ENCODE results near the gene BUB3.

Gene BUB3, protein sequence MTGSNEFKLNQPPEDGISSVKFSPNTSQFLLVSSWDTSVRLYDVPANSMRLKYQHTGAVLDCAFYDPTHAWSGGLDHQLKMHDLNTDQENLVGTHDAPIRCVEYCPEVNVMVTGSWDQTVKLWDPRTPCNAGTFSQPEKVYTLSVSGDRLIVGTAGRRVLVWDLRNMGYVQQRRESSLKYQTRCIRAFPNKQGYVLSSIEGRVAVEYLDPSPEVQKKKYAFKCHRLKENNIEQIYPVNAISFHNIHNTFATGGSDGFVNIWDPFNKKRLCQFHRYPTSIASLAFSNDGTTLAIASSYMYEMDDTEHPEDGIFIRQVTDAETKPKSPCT

DNA sequence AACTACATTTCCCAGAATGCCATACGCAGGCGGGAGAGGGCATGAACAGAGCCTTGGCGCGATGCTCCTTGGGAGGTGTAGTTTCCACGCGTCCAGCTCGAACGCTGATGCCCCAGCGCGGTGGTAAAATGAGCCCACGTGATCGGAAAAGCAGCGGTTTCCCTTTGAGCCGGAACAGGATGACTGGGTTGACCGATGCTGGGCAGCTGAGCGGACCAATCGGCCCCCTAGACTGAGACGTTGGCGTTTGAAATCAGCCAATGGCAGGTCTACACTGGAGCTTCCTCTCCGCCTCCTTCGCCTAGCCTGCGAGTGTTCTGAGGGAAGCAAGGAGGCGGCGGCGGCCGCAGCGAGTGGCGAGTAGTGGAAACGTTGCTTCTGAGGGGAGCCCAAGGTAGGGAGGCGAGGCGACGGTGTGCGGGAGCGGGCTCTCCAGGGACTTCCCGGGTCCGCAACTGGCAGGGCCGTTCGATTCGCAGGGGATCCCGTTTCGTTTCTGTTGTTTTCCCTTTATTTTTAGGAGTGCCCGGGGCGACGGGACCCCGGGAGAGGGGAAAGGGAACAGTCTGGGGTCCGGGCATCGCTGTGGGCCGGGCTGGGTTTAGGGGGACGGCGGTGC, at the start of gene BUB3:
Gene BUB3, plus strand, starts transcription at position 311 of the 619 bp plus-strand sequence. CDS start 516 bp downstream, outside the sequence.
- peak; percentile 96 for DNase-seq

DNA sequence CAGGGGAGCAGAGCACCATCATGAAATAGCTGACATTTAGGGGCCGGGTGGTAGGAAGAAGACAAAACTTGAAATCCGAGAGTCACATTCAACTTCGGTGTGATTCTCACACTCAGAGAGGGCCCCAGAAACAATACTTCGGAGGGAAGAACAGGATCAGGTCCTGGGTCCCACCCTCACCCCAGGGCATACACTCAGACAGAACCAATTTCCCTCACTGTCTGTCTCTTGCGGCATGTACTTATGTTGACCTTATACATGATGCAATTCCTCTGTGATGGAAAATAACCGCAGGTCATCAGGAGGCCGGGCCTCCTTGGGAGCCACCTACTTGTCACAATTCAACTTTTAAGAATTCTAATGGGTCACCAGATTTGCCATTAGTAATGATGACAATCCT, 44.7 kb upstream of the BUB3 start:
- no peak for DNase-seq

DNA sequence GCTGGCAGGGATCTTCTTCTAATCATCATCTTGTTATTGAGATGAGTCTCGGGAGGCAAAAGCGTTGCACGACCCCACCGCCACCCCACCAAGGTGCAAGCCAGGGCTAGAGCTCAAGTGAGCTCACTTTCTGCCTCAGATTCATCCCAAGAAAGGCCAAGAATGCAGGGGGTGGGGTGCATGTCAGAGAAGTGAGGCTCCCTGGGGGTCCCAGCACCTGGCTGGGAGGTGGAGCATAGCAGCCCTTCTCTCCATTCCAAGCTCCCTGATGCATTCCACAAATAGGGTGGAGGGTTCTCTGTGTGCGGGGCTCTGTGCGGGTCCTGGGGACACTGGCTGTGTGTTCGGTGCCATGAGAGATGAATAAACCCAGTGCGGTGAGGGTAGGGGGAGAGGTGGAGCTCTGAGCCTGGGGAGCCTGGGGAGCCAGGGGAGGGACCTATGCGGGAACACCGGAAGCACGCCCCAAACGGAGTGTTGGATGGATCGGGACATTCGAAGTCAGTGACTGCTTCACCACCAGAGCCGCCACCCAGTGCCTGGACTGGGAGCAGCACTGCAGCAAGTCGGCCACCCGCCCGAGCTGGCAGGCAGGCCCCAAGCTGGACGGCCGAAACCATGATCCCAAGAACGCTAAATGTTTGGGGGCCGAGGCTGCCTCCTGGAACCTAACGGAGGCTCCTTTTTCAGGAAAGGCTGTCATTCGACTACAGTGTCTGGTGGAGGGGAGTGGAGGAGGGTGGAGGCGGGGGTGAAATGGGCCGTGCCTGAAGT, 36.4 kb upstream of the BUB3 start:
- DNase-seq, result no peak

DNA sequence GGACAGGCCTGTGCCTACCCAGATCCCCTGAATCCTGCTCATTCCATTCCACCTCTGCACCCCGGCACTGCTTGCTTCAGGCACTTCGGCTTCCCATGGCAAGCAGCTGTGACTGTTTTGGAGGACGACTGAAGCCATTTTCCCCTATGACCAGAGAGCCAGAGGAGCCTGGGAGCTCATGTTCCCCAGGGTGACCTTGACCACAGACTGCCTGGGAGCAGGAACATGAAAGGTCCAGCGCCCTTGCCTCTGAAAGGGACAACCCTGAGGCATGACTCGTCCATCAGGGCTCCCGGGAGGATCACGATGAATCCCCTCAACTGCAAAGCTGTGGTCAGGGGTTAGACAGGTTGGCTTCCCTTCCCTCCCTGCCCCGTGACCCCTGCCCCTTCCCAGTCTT, 35.1 kb upstream of the BUB3 start:
- DNase-seq, result no peak

GRCh38 chr10:123126246-123126645, 28.0 kb upstream of the BUB3 start:
- DNase-seq, result no peak

DNA sequence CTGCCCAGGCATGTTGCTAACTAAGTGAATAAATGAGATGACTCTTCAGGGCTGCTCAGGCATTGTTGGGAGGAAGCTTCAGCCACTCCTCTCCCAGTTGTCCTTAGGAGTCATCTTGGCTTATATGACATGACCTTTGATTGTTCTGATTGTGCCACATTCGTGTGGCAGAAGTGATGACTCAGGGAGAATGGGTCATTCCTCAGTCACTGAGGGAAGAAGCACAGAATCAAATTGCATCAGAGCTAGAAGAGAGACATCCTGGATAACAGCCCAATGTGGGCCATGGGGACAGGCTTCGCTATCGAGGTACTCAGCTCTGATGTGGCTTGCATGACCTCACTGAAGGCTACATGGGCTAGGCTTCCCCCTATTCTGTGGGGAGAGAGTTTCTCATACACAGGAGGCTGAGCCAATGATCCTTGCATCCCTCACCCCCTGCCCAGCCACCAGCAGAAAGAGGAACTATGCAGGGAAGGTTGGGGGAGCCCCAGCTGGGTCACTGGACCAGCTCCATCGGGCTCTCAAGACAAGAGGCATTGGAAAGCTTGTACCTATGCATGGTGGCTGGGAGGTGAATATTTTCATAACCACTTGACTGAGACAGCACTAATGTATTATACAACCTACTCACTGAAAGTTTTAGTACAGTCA, 24.5 kb upstream of the BUB3 start:
- DNase-seq, result no peak

DNA sequence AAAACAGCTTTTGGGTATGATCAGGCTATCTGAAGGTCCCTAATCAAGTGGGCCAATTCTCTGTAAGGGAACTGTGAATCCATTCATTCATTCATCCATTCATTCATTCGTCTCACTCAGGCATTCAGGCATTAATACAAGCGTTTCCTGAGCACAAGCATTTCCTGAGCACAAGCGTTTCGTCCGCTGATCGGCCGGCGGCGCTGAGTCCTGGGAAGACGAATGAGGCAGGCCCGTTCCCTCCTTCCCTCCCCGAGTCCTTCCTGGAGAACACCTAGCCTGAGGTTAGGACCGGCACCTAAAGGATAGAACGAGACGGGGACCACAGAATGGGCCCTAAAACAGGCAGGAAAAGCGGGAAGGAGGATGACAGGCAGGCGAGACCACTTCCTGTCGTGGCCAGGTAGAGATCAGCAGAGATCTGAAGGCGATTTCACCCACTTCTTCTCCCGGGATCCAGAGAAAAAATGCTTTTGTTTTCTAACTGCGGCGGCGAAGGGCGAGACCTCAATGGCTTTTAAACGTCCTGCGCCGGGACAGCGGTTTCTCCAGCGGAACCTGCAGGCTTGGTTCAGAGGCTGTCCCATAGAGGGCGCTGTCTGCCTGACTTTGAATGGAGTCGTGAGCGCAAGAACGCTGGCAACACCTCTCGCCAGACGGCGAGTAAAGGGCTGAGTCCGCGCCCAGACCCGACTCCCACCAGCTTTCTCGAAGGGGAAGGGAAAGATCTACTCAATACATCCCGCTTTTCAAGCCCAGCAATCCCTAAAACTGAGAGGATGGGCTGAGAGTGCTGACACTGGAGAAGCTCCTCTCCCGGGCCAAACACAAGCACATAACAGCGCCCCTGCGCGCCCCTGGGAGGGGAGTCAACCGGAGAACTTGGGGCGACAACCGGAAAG, 21.4 kb upstream of the BUB3 start:
- DNase-seq, result peak; percentile 92

DNA sequence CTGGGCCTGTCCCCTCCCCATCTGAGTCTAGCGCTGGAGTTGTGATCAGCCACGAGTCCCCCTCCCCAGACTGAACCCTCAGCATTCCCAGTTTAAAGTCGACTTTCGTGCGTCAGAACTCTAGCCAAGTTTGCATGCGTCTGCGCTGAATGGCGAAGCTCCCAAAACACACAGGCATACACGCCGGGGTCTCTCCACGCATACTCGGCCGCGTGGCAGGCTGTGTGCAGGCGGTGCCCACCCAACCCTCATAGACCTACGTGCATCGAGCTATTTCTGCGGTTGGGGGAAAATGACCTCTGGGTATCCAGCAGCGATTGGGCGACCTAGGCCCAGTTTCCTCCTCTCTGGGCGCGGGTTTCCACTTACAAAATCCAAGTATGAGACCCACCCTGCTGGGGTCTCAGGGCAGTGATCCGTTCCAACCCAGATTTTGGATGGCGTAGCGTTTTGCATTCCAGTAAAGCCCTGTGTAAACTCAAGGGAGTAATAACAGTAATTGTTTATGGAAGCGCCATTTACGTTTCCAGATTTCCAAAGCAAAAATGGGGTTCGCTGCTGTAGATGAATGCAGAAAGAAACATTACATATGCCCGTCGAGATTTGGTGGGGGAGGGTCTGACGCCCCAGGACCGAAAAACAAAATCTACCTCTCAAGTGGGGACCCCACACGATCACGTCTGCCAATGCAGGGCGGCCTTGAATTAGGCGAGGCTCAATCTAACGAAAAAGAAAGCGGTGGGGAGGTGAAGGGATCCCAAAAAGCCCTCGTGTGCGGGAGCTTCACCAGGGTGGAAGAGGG, 20.5 kb upstream of the BUB3 start:
- no peak for DNase-seq

DNA sequence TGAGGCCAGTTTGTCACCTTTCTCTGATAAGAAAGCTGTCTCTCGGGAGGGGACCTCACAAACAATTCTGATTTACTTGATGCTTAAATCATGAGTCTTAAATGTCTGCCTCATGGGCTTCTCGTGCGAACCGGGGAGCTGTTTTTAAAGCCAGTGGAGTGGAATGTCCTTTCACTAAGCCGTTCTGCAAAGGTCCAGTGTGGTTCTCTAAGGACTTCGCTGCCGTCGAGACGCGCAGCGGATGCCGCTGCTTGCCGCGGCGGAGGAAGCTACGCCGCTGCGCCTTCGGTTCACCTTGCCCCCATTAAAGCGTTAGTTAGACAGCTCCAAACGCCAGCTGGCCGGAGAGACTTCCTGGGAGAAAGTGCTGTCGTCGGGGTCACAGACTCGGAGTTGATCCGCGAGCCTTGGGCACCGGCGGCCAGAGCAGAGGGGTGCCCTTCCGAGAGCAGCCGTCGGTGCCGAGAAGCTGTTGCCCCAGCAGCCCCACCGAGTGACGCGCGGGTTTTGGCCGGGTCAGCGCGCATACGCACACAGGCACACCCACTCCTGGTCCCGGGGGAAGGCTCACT, 19.8 kb upstream of the BUB3 start:
- peak; percentile 21 for DNase-seq

GRCh38 chr10:123134915-123135414, 19.2 kb upstream of the BUB3 start:
- DNase-seq, result no peak

- peak; percentile 62 for DNase-seq
These were observed 18.6 kb upstream of the BUB3 start, which contains the start of gene HMX3 for GRCh38 chr10:123135415-123136141. HMX3 (plus strand) TSS chr10:123135970; CDS start chr10:123136051, 81 bp downstream.

DNA sequence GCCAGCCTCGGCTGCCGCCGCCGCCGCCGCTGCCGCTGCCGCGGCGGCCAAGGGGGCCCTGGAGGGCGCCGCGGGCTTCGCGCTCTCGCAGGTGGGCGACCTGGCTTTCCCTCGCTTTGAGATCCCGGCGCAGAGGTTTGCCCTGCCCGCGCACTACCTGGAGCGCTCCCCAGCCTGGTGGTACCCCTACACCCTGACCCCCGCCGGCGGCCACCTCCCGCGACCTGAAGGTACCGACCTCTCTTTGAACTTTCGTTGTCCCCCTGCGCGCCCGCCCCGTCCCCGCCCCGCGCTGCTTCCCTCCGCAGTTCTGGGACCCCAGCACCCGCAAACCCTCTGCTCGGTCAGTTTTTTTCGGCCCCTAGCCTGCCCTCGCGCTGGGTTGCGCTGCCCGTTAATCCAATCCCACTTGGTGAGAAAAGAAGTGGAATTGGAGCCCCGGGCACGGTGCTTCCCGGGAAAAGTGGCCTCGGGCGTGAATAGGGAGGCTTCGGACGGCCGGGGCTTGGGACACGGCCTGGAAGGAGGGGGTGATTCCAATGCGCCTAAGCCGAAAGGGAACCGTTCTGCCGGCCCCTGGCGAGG, 17.9 kb upstream of the BUB3 start:
- no peak for DNase-seq

DNA sequence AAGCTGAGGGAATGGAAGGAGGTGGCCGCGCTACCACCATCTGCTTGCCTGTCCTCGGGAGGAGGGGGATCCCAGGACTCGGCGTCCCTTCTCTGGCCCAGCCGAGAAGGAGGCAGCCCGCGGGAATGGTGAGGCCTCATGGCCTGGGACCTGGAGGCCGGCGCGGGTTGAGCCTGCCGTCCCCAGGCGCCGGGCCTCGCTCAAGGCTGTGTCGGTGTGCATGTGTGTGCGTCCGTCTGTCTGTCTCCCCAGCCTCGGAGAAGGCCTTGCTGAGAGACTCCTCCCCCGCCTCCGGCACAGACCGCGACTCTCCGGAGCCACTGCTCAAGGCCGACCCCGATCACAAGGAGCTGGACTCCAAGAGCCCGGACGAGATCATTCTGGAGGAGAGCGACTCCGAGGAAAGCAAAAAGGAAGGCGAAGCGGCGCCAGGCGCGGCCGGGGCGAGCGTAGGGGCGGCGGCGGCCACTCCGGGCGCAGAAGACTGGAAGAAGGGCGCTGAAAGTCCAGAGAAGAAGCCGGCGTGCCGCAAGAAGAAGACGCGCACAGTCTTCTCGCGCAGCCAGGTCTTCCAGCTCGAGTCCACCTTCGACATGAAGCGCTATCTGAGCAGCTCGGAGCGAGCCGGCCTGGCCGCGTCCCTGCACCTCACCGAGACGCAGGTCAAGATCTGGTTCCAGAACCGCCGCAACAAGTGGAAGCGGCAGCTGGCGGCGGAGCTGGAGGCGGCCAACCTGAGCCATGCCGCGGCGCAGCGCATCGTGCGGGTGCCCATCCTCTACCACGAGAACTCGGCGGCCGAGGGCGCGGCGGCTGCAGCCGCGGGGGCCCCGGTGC, 17.2 kb upstream of the BUB3 start:
- peak; percentile 58 for DNase-seq

DNA sequence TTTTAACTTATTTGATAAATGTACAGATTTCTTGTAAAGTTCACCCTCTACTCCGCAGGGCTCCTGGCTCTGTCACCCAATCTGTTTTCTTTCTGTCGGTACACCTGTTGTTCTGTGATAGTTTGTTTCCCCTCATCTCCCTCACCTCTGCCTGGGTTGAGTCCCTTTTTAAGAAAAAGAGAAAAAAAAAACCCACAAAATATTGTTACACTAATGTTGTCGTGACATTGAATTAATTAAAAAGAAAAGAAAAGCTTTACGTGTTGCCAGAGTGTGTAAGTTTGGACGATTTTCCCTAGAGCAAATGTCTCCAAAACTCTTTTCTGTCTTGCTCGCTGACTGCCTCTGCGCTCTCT, 15.1 kb upstream of the BUB3 start:
- DNase-seq, result no peak

DNA sequence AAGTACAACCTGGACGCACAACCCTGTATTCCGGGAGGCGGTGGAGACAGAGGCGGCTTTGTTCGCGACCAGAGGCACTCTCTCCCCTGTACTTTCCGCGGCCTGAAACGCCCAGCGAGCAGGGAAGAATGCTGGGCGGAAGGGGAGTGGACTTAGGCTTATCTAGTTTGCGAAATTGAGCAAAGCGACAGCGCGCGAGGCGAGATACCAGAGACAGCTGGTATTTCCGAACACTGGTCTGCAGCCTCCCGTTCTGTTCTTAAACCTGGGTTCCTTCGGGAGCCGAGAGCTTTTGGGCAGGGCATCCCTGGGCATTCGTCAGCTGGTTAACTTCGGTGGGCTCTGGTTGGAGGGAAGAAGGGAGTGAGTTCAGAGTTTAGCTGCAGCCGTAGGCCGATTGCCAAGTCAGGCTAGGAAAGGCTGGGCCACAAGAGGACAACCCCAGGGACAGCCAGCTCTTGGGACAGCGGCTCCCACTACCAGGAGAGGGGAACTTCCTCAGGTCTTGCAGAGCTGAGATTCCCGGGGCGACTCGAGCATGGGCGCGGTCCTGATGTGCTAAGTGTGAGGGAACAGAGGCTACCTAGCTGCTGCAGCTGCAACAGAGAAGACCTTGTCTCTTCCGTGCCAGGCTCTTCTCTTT, 14.6 kb upstream of the BUB3 start:
- DNase-seq, result peak; percentile 23

- peak; percentile 41 for DNase-seq
These were observed 13.8 kb upstream of the BUB3 start for GRCh38 chr10:123140164-123140982.

DNA sequence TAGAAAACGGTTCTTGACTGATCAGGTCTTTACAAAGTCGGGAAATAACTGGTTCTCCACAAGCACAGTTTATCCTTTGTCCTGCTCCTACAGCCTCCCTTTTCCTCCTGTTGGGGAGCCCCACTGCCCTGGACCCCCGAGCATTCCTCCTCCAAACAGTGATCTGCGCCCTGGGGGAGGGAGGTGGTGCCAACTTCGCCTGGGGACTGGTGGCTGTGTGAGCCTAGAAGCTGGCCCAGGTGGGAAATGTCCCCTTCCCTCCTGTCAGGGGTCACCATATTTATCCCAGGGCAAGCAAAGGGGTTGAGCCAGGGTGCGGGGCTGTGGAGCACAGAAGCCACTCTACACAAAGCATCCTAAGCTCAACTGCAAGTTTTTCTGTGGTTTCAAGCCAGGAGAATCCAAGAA, 13.2 kb upstream of the BUB3 start:
- DNase-seq, result no peak

All from stimulated activated CD4-positive, alpha-beta T cell treated with anti-CD3 and anti-CD28 coated beads, Interleukin-15, amount 100 ng/mL, for 24 hours (primary cell).